Measurements from ENCODE around the gene TYW1B.
"Not testable (repeated sequence)": the region's sequence is repeated elsewhere in the genome, so short reads cannot be mapped to it uniquely, and the experiment has no call there.

Gene TYW1B

GRCh38 chr7:72827839-72828591 lies at the start of gene TYW1B:
Gene TYW1B, minus strand, starts transcription at chr7:72828200. Its CDS starts 125 bp downstream, at chr7:72828075.
- DNase-seq = peak; percentile 97

DNA sequence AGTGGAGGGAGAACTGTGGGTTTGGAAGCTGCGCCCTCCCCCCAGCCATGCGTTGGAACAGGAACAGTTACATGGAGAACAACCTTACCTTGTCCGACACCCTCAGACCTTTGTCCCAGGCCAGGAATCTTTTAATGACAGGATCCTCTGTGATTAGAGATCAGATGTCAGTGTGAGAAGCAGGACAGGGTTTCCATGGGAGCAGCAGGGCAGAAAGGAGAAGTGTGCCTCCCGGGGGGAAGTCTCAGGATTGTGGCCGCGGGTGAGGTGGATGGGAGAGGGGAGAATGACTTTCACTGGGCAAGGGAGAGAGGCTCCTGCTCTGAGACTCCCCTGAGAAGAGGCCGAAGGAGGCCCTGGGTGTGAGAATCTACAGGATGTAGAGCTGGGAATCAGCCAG lies 39.6 kb upstream of the TYW1B start:
- DNase-seq = not testable (repeated sequence)

- DNase-seq = not testable (repeated sequence)
Measured at GRCh38 chr7:72858846-72859400, 30.9 kb upstream of the TYW1B start.

GRCh38 chr7:72857925-72858324 lies 29.9 kb upstream of the TYW1B start:
- peak; percentile 6 for DNase-seq

DNA sequence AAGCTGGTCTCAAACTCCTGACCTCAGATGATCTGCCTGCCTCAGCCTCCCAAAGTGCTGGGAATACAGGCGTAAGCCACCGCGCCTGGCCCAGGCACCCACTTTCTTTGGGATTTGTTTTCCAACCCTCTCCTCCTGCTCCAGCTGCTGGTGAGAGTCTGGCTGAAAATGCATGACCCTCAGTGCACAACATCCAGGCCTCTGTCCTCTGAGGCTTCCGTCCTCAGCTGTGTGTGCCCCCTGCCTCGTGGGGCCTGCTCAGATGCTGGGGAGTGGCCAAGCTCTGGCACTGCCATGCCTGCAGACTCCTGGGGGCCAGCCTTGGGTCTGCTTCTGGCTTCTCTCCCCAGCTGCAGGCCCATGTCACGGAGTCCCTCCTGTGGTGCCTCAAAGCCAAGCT lies 27.3 kb upstream of the TYW1B start:
- DNase-seq = not testable (repeated sequence)

GRCh38 chr7:72852937-72853336 lies 24.9 kb upstream of the TYW1B start:
- not testable (repeated sequence) for DNase-seq

DNA sequence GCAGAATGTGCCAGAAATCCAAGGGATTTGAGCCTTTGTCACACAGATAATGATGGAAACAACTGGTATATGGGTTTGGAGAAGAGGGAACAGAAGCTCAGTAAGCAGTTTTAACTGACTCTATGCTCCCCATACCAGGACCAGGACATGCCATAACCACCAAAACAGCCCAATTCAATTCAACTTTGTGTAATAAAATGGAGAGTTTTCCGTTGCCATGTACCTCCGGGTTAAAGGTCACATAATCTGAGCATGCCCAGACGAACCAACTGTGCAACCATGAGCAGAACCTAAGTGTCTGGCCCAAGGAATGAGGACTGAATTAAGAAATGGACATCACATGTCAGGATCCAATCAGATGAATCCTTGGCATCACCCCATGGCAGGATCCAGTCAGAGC lies 22.7 kb upstream of the TYW1B start:
- not testable (repeated sequence) for DNase-seq

- not testable (repeated sequence) for DNase-seq
Measured at GRCh38 chr7:72844146-72844545, 16.1 kb upstream of the TYW1B start.

GRCh38 chr7:72843166-72843565 lies 15.2 kb upstream of the TYW1B start:
- DNase-seq = not testable (repeated sequence)

- not testable (repeated sequence) for DNase-seq
Measured at GRCh38 chr7:72840966-72841511, 13.0 kb upstream of the TYW1B start.

DNA sequence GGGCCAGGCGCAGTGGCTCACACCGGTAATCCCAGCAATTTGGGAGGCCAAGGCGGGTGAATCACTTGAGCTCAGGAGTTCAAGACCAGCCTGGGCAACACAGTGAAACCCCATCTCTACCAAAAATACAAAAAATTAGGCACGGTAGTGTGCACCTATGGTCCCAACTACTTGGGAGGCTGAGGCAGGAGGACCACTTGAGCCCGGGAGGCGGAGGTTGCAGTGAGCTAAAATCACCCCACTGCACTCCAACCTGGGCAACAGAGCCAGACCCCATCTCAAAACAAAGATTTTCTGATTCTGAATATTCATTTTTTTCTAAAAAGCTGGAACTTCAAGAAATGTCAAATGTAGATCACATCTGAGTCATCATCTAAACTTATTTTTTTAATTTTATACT lies 10.3 kb upstream of the TYW1B start:
- not testable (repeated sequence) for DNase-seq

DNA sequence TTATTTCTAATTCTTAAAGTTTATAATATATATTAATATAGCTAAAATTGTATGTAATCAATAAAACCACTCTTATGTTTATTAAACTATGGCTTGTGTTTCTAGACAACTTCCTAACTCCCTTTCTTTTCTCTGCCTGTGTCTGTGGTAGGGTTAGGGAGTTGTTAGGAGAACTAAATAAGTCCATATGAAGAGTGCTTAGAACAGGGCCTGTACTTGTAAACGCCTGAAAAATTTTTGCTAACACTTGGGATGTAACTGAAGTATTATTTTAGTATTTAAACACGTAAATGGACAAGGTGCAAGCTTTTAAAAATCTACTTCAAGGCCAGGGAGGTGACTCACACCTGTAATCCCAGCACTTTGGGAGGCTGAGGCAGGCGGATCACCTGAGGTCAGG lies 9.3 kb upstream of the TYW1B start:
- DNase-seq = not testable (repeated sequence)

DNA sequence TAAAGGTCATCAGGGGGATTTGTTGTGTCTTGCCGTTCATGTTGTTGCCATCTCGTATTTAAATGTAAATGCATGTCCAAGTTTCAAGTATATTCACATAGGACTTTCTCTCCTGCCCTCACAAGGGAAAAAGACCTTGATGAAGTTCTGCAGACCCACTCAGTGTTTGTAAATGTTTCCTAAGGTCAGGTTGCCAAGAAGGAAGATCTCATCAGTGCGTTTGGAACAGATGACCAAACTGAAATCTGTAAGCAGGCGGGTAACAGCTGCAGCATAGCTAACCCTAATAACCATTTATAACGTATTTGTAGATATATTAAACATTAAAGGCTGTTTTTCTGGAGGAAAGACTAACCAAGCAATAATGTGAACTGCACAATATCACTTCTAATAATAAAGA lies 2.6 kb upstream of the TYW1B start:
- peak; percentile 5 for DNase-seq

DNA sequence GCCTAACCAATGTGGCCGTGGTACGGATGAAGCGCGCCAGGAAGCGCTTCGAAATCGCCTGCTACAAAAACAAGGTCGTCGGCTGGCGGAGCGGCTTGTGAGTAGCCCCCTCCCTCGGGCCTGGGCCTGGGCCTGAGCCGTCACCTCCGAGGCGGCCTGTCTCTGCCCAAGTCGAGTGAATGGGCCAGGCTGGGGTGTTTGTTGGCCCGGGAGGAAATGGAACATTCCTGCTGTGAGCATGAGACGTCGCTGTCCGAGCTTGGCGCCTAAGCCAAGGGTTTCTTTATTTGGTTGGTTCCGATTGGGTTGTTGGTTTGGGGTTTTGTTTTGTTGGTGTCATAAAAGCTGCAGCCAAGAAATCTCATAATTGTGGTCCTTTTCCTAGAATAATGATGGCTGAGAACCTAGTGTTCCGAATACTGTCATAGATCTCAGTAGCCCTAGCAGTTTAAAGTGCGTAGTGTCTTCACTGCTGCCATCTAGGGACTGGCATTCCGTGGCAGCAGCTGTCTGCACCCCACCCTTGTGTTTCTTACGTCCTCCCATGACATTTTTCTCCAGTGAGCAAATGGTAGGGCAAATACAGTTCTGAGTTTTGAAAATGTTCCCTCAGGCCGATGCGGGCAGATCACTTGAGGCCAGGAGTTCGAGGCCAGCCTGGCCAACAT lies 1.8 kb upstream of the TYW1B start:
- peak; percentile 86 for DNase-seq

GRCh38 chr7:72829291-72829686 lies 1.3 kb upstream of the TYW1B start:
- DNase-seq = peak; percentile 99

- peak; percentile 61 for DNase-seq
Measured at GRCh38 chr7:72823765-72824732, 4.0 kb downstream of the TYW1B start.

DNA sequence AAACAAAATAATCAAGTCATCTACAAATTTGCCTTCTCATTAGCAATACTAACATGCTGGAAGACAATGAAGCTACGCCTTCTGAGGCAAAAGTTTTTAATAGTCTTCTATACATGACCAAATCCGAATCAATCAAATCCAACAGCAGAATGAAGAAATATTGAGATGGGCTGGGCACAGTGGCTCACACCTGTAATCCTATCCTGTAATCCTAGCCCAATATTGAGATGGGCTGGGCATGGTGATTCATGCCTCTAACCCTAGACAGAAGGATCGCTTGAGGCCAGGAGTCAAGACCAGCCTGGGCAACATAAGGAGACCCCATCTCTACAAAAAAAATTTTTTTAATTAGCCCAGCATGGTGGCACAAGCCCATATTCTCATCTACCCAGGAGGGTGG lies 5.5 kb downstream of the TYW1B start:
- DNase-seq = not testable (repeated sequence)

GRCh38 chr7:72818663-72819361 lies 9.2 kb downstream of the TYW1B start:
- not testable (repeated sequence) for DNase-seq

GRCh38 chr7:72817661-72818060 lies 10.3 kb downstream of the TYW1B start:
- DNase-seq = not testable (repeated sequence)

- not testable (repeated sequence) for DNase-seq
Measured at GRCh38 chr7:72816370-72817157, 11.4 kb downstream of the TYW1B start.

GRCh38 chr7:72810437-72810836 lies 17.6 kb downstream of the TYW1B start:
- not testable (repeated sequence) for DNase-seq
